HG03378 (cell line): ENCODE data around the gene LSM8.
"Not testable (repeated sequence)": the region's sequence is repeated elsewhere in the genome, so short reads cannot be mapped to it uniquely, and the experiment has no call there.

Source experiments
- ATAC-seq: cut with Tn5 transposase; IDR thresholded peaks from one replicate; pipeline ENCODE4 v1.9.1; 2021; ENCODE audit warnings: mild to moderate bottlenecking, moderate library complexity; ENCODE audit not compliant: unreplicated experiment

Gene LSM8

GRCh38 chr7:118183786-118184564, at the start of gene LSM8:
TSS of gene LSM8 (plus strand) at chr7:118184164. CDS start at chr7:118184224, 60 bp downstream.
- peak; percentile 98 for ATAC-seq

DNA sequence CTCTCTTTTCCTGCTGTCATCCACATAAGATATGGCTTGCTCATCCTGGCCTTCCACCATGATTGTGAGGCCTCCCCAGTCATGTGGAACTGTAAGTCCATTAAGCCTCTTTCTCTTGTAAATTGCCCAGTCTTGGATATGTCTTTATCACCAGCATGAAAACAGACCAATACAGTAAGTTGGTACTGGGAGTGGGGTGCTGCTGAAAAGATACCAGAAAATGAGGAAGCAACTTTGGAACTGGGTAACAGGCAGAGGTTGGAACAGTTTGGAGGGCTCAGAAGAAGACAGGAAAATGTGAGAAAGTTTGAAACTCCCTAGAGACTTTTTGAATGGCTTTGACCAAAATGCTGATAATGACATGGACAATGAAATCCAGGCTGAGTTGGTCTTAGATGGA, 49.5 kb upstream of the LSM8 start:
- ATAC-seq, result not testable (repeated sequence)

DNA sequence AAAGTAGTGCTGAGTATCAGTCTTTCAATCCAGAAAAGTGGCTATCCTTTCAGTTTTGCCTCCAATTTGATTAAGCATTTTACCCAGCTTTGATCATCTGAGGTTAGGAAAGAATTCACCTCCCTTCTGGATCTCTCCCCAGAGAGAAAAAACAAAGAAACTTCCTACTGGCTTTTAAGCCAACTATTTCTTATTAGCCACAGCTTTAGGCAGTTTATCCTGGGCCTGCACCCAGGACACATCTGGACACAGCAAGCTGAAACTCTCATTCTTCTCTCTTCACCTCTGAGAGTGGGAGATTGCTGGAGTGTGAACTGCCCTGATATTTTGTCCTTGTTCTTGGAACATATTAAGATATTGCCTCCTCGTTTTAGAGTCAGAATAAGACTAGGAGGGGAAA, 43.5 kb upstream of the LSM8 start:
- no peak for ATAC-seq

GRCh38 chr7:118142012-118142411, 42.0 kb upstream of the LSM8 start:
- ATAC-seq, result no peak

DNA sequence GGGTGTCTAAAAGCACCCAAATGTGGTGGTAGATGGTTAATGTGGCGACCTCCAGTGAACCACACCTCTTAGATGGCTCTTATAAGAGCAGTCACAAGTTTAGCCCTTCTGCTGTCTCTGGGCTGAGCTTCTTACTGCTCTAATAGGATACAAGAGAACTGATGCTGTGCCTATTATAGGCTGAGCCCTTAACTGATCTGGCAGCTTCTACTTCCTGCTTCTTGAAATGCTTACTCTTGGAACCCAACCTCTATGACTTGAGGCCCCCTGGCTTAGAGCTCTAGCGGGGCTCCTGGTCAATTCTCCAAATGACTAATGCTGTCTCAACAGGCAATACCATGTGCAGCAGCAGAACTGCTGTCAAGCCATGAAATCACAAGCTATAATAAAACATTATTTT, 35.0 kb upstream of the LSM8 start:
- no peak for ATAC-seq

DNA sequence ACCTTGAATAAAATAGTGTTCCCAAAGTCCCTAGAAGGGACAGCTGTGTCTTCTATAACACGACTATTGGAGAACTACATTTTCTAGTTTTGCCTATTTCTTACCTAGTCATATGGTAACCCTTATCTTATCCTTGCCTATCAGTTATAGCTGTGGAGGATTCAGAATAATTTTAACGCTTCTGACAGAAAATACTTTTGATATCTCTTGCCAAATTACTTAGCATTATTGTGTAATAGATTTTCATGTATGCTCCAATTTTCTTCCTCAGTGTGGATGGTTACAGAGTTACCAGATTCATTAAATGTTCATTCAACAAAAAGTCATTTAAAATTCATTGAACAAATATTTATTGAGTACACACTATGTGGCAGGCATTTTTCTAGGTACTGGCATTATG, 34.6 kb upstream of the LSM8 start:
- ATAC-seq, result no peak

- ATAC-seq, result no peak
Observed at GRCh38 chr7:118151671-118152070, 32.3 kb upstream of the LSM8 start.

GRCh38 chr7:118152149-118152548, 31.8 kb upstream of the LSM8 start:
- no peak for ATAC-seq

- no peak for ATAC-seq
Observed at GRCh38 chr7:118152654-118153053, 31.3 kb upstream of the LSM8 start.

GRCh38 chr7:118153551-118154177, 30.3 kb upstream of the LSM8 start:
- ATAC-seq, result no peak

DNA sequence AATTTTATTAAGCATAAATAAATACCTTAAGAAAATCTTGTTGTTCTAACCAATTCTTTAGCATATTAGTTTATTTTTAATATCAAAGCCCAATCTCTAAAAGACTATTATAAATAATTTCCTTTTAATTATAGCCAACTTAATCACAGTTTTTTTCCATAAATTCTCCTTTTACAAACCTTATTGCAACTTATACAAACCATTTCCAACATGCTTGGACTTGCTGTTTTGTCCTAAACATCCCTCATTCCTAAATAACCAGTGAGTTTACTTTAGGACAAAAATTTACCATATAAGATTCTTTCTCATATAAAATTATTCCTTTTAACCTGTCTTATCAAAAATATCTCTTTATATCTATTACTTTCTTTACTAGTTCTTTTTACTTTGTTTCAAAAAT, 25.2 kb upstream of the LSM8 start:
- no peak for ATAC-seq

DNA sequence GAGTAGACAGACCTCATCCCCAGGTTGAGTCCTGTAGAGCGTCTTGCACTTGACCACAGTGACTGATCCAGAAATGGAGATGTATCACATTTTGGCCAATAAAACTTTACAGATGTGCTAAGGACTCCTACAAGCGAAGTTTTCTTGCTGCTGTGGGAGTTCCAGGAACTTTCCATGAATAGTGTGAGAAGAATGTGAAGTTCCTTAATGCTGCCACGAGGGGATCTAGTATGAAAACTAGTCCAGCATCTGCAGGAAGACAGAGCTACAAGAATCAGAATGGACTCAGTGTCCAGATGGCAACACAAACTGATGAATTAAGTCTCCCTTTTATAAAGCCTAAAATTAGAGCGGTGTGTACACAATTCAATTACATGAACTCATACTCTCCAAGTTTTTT, 14.8 kb upstream of the LSM8 start:
- no peak for ATAC-seq

GRCh38 chr7:118175740-118176139, 8.2 kb upstream of the LSM8 start:
- ATAC-seq, result no peak

DNA sequence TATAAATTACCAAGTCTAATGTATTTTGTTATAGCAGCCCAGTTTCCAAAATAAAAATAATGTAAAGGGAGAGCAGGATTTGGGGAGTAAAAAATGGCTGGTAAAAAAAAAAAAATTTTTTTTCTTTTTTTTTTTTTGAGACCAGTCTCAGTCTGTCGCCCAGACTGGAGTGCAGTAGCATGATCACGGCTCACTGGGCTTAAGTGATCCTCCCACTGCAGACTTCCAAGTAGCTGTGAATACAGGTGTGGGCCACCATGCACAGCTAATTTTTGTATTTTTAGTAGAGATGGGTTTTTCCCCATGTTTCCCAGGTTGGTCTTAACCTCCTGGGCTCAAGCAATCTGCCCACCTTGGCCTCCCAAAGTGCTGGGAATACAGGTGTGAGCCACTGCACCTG, 4.8 kb upstream of the LSM8 start:
- ATAC-seq, result no peak

- no peak for ATAC-seq
Observed at GRCh38 chr7:118182593-118183427, 1.2 kb upstream of the LSM8 start.

DNA sequence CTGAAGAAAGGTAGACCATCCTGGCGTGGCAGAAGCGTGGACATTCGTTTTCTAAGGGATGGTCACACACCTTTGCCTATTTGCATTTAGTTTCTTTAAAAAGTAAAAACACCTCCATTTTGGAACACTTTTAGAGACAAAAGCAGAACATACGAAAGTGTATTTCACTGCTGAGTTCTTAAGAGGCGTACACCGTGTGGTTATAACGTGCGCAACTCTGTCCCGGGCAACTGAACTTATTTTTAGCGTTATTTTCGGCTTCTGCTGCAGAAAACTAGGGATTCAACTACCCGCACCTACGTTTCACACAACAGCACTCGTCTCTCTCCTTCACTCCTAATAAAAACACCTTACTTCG, 557 bp upstream of the LSM8 start:
- no peak for ATAC-seq

- ATAC-seq, result no peak
Observed at GRCh38 chr7:118184565-118184940, 589 bp downstream of the LSM8 start.

- ATAC-seq, result no peak
Observed at GRCh38 chr7:118185163-118185860, 1.3 kb downstream of the LSM8 start.

DNA sequence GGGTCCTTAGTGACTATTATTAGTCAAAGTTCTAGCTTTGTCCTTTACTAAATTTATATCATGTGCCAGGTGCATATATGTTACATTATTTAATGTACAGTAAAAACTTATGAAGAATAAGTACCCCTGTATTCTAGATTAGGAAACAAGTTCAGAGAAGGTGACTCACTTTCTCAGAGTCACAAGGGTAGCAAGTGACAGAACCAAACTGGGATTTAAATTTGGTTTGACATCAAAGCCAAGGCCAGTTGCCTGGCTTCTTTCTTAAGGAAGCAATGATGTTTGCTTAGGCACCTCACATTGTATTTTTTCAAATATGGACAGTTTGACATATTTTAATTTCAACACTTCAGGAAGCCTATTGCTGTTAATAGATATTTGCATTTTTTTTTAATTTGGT, 2.5 kb downstream of the LSM8 start:
- no peak for ATAC-seq

GRCh38 chr7:118194571-118194970, 10.6 kb downstream of the LSM8 start:
- no peak for ATAC-seq

- ATAC-seq, result peak; percentile 78
Observed at GRCh38 chr7:118195837-118196474, 12.0 kb downstream of the LSM8 start.
